IMR-90 (cell line): ENCODE measurements around the gene ZNF445. TPM values are rescaled to one million over a fixed set of nuclear protein-coding genes. Genes with fewer than 3 reads are reported as not detected.

ENCODE experiments used
- ATAC-seq: fragments of 200-7000 bp; cut with Tn5 transposase; 2 replicates; pipeline ENCODE4 v1.9.1; 2020; ENCODE audit warnings: low read depth, mild to moderate bottlenecking, moderate library complexity
- BruUV-seq: library from RNA; stranded (reverse); fragments of 400-500 nt; replicated peaks from 2 replicates; lab custom pipeline; 2021; lab: Mats Ljungman, UMichigan
- CTCF ChIA-PET: fragments of 300-600 bp; formaldehyde crosslinking; extraction: SDS; loops from one replicate; lab custom pipeline; 2021; ENCODE audit warnings: antibody characterized with exemption; lab: Yijun Ruan, JAX
- POLR2A ChIA-PET: fragments of 300-600 bp; sonication (Branson Sonifier 250); formaldehyde crosslinking; loops from one replicate; lab custom pipeline; 2022; ENCODE audit warnings: antibody characterized with exemption; ENCODE audit not compliant: unreplicated experiment; lab: Charles Lee
- DNase-seq: peaks from one replicate; pipeline ENCODE4 v3.0.0; 2013
- H2AFZ ChIP-seq: replicated peaks from 2 replicates; pipeline ENCODE3; 2013; ENCODE audit warnings: low read length, mild to moderate bottlenecking; ENCODE audit not compliant: poor library complexity
- H2AK5ac ChIP-seq: 2 replicates; pipeline ENCODE4 v1.6.1; 2013; ENCODE audit warnings: low read depth, low read length, inconsistent platforms
- H2AK9ac ChIP-seq: replicated peaks from 2 replicates; pipeline ENCODE3; 2013; ENCODE audit warnings: mild to moderate bottlenecking, low read depth, low read length, moderate library complexity; ENCODE audit not compliant: poor library complexity
- H2BK120ac ChIP-seq: 2 replicates; pipeline ENCODE4 v1.6.1; 2013; ENCODE audit warnings: low read depth, low read length, inconsistent platforms
- H2BK15ac ChIP-seq: 3 replicates; pipeline ENCODE4 v1.6.1; 2013; ENCODE audit warnings: low read depth, low read length, inconsistent platforms
- H2BK20ac ChIP-seq: 2 replicates; pipeline ENCODE4 v1.6.1; 2013; ENCODE audit warnings: low read depth, mild to moderate bottlenecking, inconsistent platforms, low read length, moderate library complexity
- H2BK5ac ChIP-seq: 2 replicates; pipeline ENCODE4 v1.6.1; 2013; ENCODE audit warnings: mild to moderate bottlenecking, low read depth, low read length, inconsistent platforms; ENCODE audit not compliant: poor library complexity, severe bottlenecking
- H3K14ac ChIP-seq: replicated peaks from 2 replicates; pipeline ENCODE4 v1.6.1; 2013; ENCODE audit warnings: low read depth, low read length, inconsistent platforms
- H3K18ac ChIP-seq: 2 replicates; pipeline ENCODE4 v1.6.1; 2013; ENCODE audit warnings: low read depth, low read length, control low read depth
- H3K23ac ChIP-seq: 2 replicates; pipeline ENCODE4 v1.6.1; 2013; ENCODE audit warnings: low read depth, low read length, inconsistent platforms
- H3K27ac ChIP-seq: 2 replicates; pipeline ENCODE4 v1.5.1; 2013; ENCODE audit warnings: mild to moderate bottlenecking, control low read depth, low read length; ENCODE audit not compliant: insufficient read depth
- H3K27me3 ChIP-seq: 2 replicates; pipeline ENCODE4 v1.6.1; 2013; ENCODE audit warnings: low read length; ENCODE audit not compliant: control insufficient read depth, insufficient read depth
- H3K36me3 ChIP-seq: 2 replicates; pipeline ENCODE4 v1.6.1; 2013; ENCODE audit warnings: low read length, mixed read lengths; ENCODE audit not compliant: control insufficient read depth, insufficient read depth
- H3K4ac ChIP-seq: 2 replicates; pipeline ENCODE4 v1.6.1; 2013; ENCODE audit warnings: low read depth, low read length, inconsistent platforms
- H3K4me1 ChIP-seq: 2 replicates; pipeline ENCODE4 v1.6.1; 2013; ENCODE audit warnings: low read length, mixed read lengths; ENCODE audit not compliant: control insufficient read depth, insufficient read depth
- H3K4me2 ChIP-seq: 2 replicates; pipeline ENCODE4 v1.6.1; 2013; ENCODE audit warnings: low read depth, mild to moderate bottlenecking, control low read depth, low read length, moderate library complexity
- H3K4me3 ChIP-seq: 2 replicates; pipeline ENCODE4 v1.5.1; 2013; ENCODE audit warnings: low read depth, mild to moderate bottlenecking, control low read depth, low read length, moderate library complexity; ENCODE audit not compliant: insufficient read depth
- H3K56ac ChIP-seq: 2 replicates; pipeline ENCODE4 v1.6.1; 2013; ENCODE audit warnings: low read length, inconsistent platforms; ENCODE audit not compliant: insufficient read depth; ENCODE audit errors: extremely low read depth
- H3K79me1 ChIP-seq, 2 experiments: 2 replicates each; pipeline ENCODE4 v1.6.1; 2013; ENCODE audit warnings: low read length in 2 of 2, inconsistent platforms in 1 of 2, low read depth in 1 of 2
- H3K9ac ChIP-seq: 2 replicates; pipeline ENCODE4 v1.6.1; 2013; ENCODE audit warnings: low read depth, low read length, control low read depth
- H3K9me1 ChIP-seq: 2 replicates; pipeline ENCODE4 v1.6.1; 2013; ENCODE audit warnings: low read length, inconsistent platforms; ENCODE audit not compliant: insufficient read depth
- H3K9me3 ChIP-seq: 2 replicates; pipeline ENCODE4 v1.6.1; 2013; ENCODE audit warnings: low read length; ENCODE audit not compliant: control insufficient read depth, insufficient read depth
- H4K20me1 ChIP-seq: 2 replicates; pipeline ENCODE4 v1.6.1; 2013; ENCODE audit warnings: low read length, inconsistent platforms; ENCODE audit not compliant: insufficient read depth
- H4K5ac ChIP-seq: 2 replicates; pipeline ENCODE4 v1.6.1; 2013; ENCODE audit warnings: mild to moderate bottlenecking, low read depth, low read length, control low read depth
- H4K8ac ChIP-seq, 2 experiments: 2 replicates each; pipeline ENCODE4 v1.6.1; 2013; ENCODE audit warnings: low read depth in 2 of 2, low read length in 2 of 2, control low read depth in 1 of 2, inconsistent platforms in 1 of 2
- H4K91ac ChIP-seq: 2 replicates; pipeline ENCODE4 v1.6.1; 2013; ENCODE audit warnings: low read depth, low read length, inconsistent platforms; ENCODE audit not compliant: insufficient read depth
- BHLHE40 ChIP-seq: fragments of 150-350 bp; IDR thresholded peaks from 2 replicates; pipeline ENCODE4 v1.6.1; 2016; ENCODE audit warnings: mild to moderate bottlenecking, low read depth, low read length
- CEBPB ChIP-seq: IDR thresholded peaks from 2 replicates; pipeline ENCODE4 v1.6.1; 2012; ENCODE audit warnings: low read depth, low read length, improper control_type of control experiment
- CHD1 ChIP-seq: IDR thresholded peaks from 2 replicates; pipeline ENCODE4 v1.6.1; 2012; ENCODE audit warnings: low read depth, low read length, improper control_type of control experiment
- FOS ChIP-seq: fragments of 150-350 bp; IDR thresholded peaks from 2 replicates; pipeline ENCODE4 v1.6.1; 2016; ENCODE audit warnings: low read depth, low read length
- MAFK ChIP-seq: IDR thresholded peaks from 2 replicates; pipeline ENCODE4 v1.6.1; 2012; ENCODE audit warnings: low read depth, low read length, improper control_type of control experiment
- MAZ ChIP-seq: IDR thresholded peaks from 2 replicates; pipeline ENCODE4 v1.6.1; 2012; ENCODE audit warnings: low read depth, mild to moderate bottlenecking, low read length, improper control_type of control experiment, moderate library complexity, borderline replicate concordance
- MXI1 ChIP-seq: IDR thresholded peaks from 2 replicates; pipeline ENCODE4 v1.6.1; 2012; ENCODE audit warnings: low read depth, mild to moderate bottlenecking, low read length, moderate library complexity, borderline replicate concordance
- NFE2L2 ChIP-seq: fragments of 150-350 bp; IDR thresholded peaks from 2 replicates; pipeline ENCODE4 v1.6.1; 2016; ENCODE audit warnings: low read depth, mild to moderate bottlenecking, low read length
- POLR2A ChIP-seq: IDR thresholded peaks from 2 replicates; pipeline ENCODE4 v1.6.1; 2012; ENCODE audit warnings: mild to moderate bottlenecking, low read depth, low read length
- RAD21 ChIP-seq: IDR thresholded peaks from 2 replicates; pipeline ENCODE4 v1.6.1; 2012; ENCODE audit warnings: low read length, improper control_type of control experiment
- RCOR1 ChIP-seq: IDR thresholded peaks from 2 replicates; pipeline ENCODE4 v1.6.1; 2012; ENCODE audit warnings: mild to moderate bottlenecking, low read length, improper control_type of control experiment; ENCODE audit not compliant: insufficient replicate concordance
- RFX5 ChIP-seq: IDR thresholded peaks from 2 replicates; pipeline ENCODE4 v1.8.0; 2012; ENCODE audit warnings: low read depth, mild to moderate bottlenecking, low read length, moderate library complexity
- SMC3 ChIP-seq: fragments of 150-350 bp; IDR thresholded peaks from 2 replicates; pipeline ENCODE4 v1.6.1; 2016; ENCODE audit warnings: low read depth, mild to moderate bottlenecking, antibody characterized with exemption, low read length, moderate library complexity
- WGBS, 2 experiments: methylation state at CpG; one replicate each; pipeline versions ENCODE4 v1.1.5 to v1.1.7; 2013; ENCODE audit warnings: missing lambda C conversion rate in 2 of 2; ENCODE audit not compliant: insufficient read length in 1 of 2; ENCODE audit errors: extremely low coverage in 2 of 2; 5-methylcytosine and 5-hydroxymethylcytosine counted together
- dilution Hi-C: fragments of 300-500 bp; cut with HindIII; formaldehyde crosslinking; loops from one replicate; pipeline ENCODE4 v1.14.3; 2018; ENCODE audit warnings: low sequenced_read_pairs; ENCODE audit not compliant: unreplicated experiment
- in situ Hi-C: fragments of 300-500 bp; cut with MboI; formaldehyde crosslinking; loops from 3 replicates; pipeline ENCODE4 v1.14.3; 2019; ENCODE audit warnings: low sequenced_read_pairs, inconsistent platforms, mixed read lengths
- intact Hi-C: fragments of 100-400 bp; cut with micrococcal nuclease; formaldehyde crosslinking; loops from 2 replicates; pipeline ENCODE4 v1.10.0; 2022
- polyA plus RNA-seq, 3 experiments: library from polyadenylated mRNA; depleted of rRNA; stranded (reverse); fragments of >200 nt; gene quantifications; 2 replicates each; pipeline ENCODE4 v1.2.3, GENCODE V29; 2012; ENCODE audit warnings: low replicate concordance in 1 of 3
- total RNA-seq: library from RNA; depleted of rRNA; stranded (reverse); fragments of >200 nt; gene quantifications from 2 replicates; pipeline ENCODE4 v1.2.3, GENCODE V29; 2012
- TF ChIP-seq, protein P1 (sequence below): conservative IDR thresholded peaks from 2 replicates; pipeline ENCODE4 v1.5.1; 2012; ENCODE audit warnings: mild to moderate bottlenecking, low read depth, low read length, improper control_type of control experiment
- TF ChIP-seq, protein P2 (sequence below): fragments of 150-350 bp; IDR thresholded peaks from 2 replicates; pipeline ENCODE4 v1.6.1; 2016; ENCODE audit warnings: low read depth, mild to moderate bottlenecking, low read length, moderate library complexity, borderline replicate concordance
- TF ChIP-seq, protein P3 (sequence below): fragments of 150-350 bp; IDR thresholded peaks from 2 replicates; pipeline ENCODE4 v1.6.1; 2017; ENCODE audit warnings: mild to moderate bottlenecking, antibody characterized with exemption, low read length, low read depth

ZNF445 gene
- total and polyA plus RNA-seq, 2 of the 4 experiments (the other 2 are of a cell fraction), result 3.3 to 6.3 TPM

DNA sequence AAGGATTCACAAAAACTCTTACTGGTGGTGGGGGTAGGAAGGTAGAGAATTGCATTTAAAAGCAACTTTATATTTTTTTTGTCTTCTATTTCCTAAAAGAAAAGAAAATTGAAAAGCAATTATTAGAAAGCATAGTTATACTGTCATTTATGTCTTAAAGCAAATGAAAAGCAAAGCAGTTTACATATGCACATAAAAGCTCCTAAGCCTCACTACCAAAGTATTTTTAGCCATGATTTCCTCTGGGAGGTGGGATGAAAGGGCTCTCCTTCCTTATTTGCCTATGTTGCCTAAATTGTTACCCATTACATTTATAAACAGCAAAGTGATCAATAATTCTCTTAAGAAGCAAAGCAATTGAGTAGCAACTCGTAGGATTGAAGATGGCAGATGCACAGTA is 7.0 kb downstream of the ZNF445 start:
- no CpG with 5 or more reads among the region's 1 CpG for WGBS, 2 experiments
- Histone ChIP-seq H3K4me3 (no peak overlapping the region), H3K4ac (no peak overlapping the region), H2BK20ac (no peak overlapping the region), H2AFZ (no peak overlapping the region), H3K9me1 (peaks cover 5% of the 10 kb centered on the region; the same call in 1 of the 2 replicates), H3K18ac (no peak overlapping the region), H2BK120ac (no peak overlapping the region), H3K14ac (no peak overlapping the region), H3K9ac (no peak overlapping the region), H3K36me3 (peaks cover 5% of the 10 kb centered on the region), H3K79me1 (peaks cover 35 to 49% of the 10 kb centered on the region in 2 experiments), H3K27ac (no peak overlapping the region), H4K20me1 (peaks cover 11% of the 10 kb centered on the region), H3K9me3 (no peaks in the 10 kb centered on the region), H3K4me1 (peaks cover 4% of the 10 kb centered on the region; the same call in 1 of the 2 replicates), H2BK15ac (no peak overlapping the region), H4K8ac (no peak overlapping the region), H2AK5ac (no peak overlapping the region), H2BK5ac (no peak overlapping the region), H4K5ac (no peak overlapping the region), H3K56ac (no peak overlapping the region), H4K91ac (no peak overlapping the region), H3K27me3 (no peaks in the 10 kb centered on the region), H2AK9ac (no peak overlapping the region), H3K23ac (no peak overlapping the region), H3K4me2 (no peak overlapping the region)
- DNase-seq, result no peak
- ChIA-PET POLR2A (no interaction called here), CTCF (no interaction called here)
- no peak for ATAC-seq
- no TSS peak for BruUV-seq
- intact Hi-C loops (loop anchor here (10.0 kb wide), 1 partner anchor 154 kb away; the partner anchor contains the start of gene ZNF197), in situ Hi-C loops (no loop called here), dilution Hi-C loops (no loop called here)
- no peak for TF ChIP-seq MAFK
- TF ChIP-seq FOS, result no peak
- TF ChIP-seq, protein P1, sequence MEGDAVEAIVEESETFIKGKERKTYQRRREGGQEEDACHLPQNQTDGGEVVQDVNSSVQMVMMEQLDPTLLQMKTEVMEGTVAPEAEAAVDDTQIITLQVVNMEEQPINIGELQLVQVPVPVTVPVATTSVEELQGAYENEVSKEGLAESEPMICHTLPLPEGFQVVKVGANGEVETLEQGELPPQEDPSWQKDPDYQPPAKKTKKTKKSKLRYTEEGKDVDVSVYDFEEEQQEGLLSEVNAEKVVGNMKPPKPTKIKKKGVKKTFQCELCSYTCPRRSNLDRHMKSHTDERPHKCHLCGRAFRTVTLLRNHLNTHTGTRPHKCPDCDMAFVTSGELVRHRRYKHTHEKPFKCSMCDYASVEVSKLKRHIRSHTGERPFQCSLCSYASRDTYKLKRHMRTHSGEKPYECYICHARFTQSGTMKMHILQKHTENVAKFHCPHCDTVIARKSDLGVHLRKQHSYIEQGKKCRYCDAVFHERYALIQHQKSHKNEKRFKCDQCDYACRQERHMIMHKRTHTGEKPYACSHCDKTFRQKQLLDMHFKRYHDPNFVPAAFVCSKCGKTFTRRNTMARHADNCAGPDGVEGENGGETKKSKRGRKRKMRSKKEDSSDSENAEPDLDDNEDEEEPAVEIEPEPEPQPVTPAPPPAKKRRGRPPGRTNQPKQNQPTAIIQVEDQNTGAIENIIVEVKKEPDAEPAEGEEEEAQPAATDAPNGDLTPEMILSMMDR, result no peak
- no peak for TF ChIP-seq MXI1
- no peak for TF ChIP-seq RCOR1
- TF ChIP-seq, protein P2, sequence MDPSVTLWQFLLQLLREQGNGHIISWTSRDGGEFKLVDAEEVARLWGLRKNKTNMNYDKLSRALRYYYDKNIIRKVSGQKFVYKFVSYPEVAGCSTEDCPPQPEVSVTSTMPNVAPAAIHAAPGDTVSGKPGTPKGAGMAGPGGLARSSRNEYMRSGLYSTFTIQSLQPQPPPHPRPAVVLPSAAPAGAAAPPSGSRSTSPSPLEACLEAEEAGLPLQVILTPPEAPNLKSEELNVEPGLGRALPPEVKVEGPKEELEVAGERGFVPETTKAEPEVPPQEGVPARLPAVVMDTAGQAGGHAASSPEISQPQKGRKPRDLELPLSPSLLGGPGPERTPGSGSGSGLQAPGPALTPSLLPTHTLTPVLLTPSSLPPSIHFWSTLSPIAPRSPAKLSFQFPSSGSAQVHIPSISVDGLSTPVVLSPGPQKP, result no peak
- no peak for TF ChIP-seq NFE2L2
- TF ChIP-seq BHLHE40, result no peak
- no peak for TF ChIP-seq MAZ
- TF ChIP-seq, protein P3, sequence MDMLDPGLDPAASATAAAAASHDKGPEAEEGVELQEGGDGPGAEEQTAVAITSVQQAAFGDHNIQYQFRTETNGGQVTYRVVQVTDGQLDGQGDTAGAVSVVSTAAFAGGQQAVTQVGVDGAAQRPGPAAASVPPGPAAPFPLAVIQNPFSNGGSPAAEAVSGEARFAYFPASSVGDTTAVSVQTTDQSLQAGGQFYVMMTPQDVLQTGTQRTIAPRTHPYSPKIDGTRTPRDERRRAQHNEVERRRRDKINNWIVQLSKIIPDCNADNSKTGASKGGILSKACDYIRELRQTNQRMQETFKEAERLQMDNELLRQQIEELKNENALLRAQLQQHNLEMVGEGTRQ, result no peak
- no peak for TF ChIP-seq RFX5
- no peak for TF ChIP-seq CEBPB
- no peak for TF ChIP-seq SMC3
- no peak for TF ChIP-seq POLR2A
- TF ChIP-seq RAD21, result no peak
- TF ChIP-seq CHD1, result no peak
